ENCODE measurements around the gene ASPRV1. TPM values are rescaled to one million over a fixed set of nuclear protein-coding genes. Genes with fewer than 3 reads are reported as not detected.
"Not testable (repeated sequence)": the region's sequence is repeated elsewhere in the genome, so short reads cannot be mapped to it uniquely, and the experiment has no call there.

Gene ASPRV1
- total RNA-seq, 1 donor from 2014 or later, result 1.3 TPM

DNA sequence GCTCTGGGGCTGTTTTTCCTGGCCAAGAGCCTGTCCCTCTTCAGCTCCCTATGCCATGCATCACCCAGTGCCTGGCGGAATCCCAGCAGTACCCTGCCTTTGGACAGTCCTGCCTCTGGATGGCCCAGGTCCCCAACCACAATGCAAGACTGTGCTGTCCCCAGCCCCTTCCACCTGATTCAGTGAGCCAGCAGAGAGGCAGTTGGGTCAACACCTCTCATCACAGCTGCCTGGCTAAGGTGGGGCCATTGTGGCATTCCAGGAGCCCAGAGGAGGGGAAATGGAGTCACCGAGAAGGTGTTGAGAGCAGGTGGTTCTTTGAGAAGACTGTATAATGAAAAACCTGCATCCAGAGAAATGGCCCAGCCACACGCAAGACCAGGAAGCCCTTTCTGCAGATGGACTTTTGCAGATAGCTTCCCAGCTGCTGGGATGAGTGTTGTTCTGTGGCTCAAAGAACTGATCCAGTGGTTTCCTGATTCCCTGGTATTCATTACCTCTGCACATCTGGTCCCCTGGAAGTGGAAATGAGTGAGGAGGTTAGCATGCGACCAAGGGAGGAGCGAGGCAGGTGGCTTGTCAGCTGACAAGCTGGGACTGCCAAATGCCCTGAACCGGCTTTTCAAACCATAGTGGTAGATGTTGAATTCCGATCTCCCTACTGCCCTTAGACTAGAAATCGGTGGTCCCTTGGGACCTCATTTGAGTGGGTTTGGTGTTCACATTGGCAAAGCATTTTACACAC lies 1.7 kb upstream of the ASPRV1 start:
- intact Hi-C loops (cut with micrococcal nuclease), result no loop called here

DNA sequence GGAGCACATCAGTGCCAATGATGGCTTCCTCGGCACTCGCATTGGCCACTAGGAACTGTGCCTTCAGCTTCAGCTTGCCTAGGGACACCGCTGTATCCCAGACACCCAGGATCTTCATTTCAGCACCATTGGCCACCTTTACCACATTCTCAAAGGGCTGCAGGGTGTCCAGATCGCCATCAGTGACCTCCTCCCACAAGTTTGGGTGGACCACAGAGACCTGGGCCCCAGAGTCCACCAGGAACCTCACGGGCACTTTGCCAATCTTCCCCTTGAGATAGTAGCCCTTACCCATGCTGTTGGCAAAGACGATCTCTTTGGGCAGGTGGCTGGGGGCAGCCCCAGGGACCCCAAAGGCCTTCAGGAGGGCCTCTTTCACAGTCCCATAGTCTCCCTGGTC lies 610 bp downstream of the ASPRV1 start:
- intact Hi-C loops (cut with micrococcal nuclease), result no loop called here

DNA sequence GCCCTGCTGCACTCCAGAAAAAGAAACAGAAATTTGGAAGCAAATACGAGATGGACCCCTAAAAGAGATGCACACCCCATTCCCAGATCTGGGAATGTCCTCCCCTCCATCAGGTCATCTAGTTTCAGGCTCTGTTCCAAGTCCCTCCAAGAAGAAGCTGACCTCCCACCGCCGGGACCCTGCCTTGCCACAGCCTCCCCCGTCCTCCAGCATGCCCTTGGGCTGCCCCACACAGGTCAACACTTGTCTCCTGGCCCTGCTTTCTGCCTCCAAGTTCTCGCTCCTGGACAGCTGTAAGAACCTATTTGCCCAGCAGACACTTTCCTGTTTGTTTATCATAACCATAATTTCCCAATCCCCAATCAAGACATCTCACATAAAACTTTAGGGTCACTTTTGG lies 2.0 kb downstream of the ASPRV1 start:
- intact Hi-C loops (cut with micrococcal nuclease), result no loop called here

DNA sequence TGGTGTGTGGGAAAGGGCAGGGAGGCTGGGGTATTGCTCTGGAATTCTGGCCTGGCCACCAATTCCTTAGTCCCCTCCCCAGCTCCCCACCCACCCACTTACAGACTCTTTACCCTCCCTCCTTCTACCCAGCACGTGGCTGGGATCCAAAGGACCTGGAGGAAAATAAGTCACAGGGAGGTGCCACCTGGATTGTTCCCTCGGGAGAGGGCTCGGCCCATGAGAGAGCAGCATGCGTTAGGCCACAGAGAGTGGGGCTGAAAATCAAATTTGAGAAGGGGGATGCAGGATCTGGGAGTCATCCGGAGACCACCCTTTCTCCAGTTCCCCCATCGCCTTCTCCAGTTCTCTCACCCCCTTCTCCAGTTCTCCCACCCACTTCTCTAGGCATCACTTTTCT lies 3.0 kb downstream of the ASPRV1 start:
- intact Hi-C loops (cut with micrococcal nuclease), result no loop called here

DNA sequence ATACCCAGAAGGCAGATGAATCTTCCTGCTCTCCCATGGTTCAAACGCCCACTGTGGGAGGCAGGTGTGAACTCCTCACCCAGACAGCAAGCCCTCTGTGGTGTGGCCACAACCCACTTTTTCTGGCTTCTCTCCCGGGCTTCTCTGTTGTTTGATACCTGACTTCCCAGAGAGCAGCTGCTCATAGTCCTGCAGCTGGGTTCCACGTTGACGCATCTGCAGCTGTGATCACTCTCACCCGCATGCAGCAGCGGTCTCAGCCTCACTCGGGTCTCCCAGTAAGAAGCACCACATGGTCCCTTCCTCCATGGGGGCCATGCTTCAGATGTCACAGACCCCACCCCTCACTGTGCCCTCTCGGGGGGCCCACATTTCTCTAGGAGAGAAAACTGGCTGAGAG lies 3.5 kb downstream of the ASPRV1 start:
- intact Hi-C loops (cut with micrococcal nuclease), result no loop called here

DNA sequence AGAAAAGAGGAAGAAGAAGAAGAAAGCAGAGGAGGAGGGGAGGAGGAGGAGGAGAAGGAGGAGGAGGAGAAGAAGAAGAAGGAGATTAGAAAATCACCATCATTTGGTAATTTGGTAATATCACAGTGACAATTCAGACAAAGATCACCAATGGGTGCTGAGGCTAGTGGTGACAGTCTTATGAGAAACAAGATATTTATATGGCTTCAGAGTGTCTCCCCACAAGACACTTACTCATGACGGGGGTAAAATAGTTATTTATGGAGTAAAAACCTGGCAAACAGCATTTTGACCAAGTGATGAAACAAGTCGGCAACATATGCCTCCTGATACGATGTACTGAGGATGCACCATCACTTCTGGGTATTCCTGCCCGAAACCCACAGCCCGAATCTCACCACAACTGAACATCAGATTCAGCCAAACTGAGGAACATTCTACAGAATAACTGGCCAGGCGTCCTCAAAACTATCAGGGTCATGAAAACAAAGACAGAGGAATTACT lies 4.9 kb downstream of the ASPRV1 start:
- intact Hi-C loops (cut with micrococcal nuclease), result no loop called here

DNA sequence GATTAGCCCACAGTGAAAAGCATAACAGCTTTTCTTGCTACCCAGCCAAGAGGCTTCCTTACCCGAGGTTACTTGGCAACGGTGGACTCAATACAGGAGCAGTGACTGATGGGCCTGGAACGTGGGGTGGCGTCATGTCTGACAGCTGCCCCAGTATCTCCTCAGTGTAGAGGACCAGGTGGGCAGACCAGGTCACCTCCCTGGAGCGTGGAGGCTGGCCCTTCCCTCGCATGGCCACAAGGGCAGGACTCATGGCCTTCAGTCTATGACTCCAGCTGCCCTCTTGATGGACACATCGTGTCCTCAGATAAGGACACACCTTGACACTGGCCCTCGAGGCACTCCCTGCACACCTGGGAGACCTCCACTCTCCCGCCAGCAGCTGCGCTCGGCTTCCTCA lies 6.4 kb downstream of the ASPRV1 start:
- intact Hi-C loops (cut with micrococcal nuclease), result no loop called here

DNA sequence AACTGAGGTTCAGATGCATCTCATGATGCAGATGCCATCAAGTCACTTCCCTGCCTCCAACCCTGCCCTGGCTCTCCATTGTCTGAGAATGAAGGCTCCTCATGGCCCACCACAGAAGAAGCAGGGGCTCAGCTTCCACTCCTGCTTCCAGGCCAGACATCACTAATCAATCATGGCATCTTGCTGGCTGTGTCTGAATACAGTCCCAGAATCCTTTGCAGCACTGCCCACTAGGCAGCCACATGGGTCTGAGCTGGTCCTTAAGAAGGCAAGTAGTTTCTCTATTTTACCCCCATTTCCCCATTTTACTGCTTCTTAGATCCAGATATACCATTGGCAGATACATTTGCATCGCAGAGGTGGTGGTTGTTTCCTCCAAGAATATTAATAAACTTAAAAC lies 7.3 kb downstream of the ASPRV1 start:
- intact Hi-C loops (cut with micrococcal nuclease), result no loop called here

DNA sequence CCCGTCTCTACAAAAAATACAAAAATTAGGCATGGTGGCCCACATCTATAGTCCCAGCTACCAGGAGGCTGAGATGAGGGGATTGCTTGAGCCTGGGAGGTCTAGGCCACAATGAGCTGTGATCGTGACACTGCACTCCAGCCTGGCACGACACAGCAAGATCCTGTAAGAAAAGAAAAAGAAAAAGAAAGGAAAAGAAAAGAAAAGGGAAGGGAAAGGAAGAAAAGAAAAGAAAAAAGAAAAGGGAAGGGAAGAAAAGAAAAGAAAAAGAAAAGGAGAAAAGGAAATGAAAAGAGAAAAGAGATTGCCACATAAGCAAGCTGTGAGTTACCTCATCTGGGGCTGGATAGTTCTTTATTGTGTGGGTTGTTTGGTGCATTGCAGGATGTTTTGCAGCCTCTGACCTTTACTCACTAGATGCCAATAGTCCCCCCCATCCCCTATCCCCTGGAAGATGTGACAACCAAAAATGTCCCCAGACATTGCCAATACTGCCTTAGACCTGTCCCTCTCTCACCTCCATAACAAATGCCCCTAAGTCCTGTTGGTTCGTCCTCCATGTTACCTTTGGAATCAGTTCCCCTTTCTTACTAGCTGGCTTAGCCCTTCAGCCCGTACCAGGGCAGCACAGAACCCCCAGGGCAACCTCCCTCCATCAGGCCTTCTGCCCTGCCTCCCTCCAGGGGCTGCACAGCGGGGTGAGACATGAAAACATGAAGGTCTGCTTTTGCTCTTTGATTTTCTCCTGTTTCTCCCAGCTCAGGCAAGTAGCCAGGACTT lies 8.9 kb downstream of the ASPRV1 start:
- intact Hi-C loops (cut with micrococcal nuclease), result no loop called here

DNA sequence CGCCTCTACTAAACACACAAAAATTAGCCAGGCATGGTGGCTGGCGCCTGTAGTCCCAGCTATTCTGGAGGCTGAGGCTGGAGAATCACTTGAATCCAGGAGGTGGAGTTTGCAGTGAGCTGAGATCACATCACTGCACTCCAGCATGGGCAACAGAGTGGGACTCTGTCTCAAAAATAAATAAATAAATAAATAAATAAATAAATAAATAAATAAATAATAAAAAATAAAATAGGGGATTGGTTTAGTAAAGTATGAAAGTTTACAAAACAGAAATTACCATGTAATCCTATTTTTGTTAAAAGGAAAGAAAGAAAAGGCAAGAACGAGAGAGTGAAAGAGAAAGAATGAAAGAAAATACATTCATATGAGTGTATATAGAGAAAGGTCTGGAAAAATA lies 10.8 kb downstream of the ASPRV1 start:
- intact Hi-C loops (cut with micrococcal nuclease), result not testable (repeated sequence)

DNA sequence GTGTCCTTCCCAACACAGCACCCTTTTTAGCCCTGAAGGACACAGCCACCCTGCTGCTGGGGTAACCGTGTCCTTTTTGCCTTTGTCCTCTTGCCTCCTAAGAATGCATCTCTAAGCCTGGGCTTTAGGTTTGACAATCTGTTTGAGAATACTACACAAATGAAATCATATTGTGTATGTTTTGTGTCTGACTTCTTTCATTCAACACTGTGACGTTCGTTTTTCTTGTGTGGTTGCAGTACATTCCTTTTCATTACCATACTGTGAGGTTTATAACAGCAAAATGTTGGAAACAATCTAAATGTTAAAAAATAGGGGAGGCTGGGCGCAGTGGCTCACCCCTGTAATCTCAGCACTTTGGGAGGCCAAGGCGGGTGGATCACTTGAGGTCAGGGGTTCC lies 11.2 kb downstream of the ASPRV1 start:
- intact Hi-C loops (cut with micrococcal nuclease), result no loop called here

DNA sequence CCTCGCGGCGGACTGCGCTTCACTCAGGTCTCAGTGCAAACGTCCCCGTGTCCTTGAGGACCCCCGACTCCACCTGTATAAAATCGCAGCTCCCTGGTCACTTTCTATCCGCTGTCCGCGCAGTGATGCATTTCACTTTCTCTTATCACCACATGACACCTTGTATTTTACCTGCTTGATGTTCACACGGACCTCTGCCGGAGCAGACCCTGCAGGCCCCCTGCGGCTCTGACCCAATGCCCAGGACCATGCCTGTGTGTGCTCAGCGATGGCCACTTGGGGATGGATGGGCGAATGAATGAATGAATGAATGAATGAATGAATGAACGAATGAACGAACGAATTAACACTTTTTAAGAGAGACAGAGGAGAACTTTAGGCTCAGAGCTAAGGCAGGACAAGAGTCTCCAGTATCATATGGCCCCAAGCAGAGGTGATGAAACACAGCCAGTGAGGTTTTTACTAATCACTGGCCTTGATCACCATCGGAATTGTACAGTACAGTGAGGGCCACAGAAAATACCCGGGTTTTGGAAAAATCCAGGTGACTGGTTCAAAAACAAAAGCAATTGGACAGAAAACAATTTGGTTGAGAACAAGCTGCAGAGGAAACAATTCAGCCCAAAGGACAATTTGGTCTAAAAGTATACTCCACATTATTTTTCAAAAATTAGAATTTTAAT lies 12.3 kb downstream of the ASPRV1 start:
- intact Hi-C loops (cut with micrococcal nuclease), result no loop called here

DNA sequence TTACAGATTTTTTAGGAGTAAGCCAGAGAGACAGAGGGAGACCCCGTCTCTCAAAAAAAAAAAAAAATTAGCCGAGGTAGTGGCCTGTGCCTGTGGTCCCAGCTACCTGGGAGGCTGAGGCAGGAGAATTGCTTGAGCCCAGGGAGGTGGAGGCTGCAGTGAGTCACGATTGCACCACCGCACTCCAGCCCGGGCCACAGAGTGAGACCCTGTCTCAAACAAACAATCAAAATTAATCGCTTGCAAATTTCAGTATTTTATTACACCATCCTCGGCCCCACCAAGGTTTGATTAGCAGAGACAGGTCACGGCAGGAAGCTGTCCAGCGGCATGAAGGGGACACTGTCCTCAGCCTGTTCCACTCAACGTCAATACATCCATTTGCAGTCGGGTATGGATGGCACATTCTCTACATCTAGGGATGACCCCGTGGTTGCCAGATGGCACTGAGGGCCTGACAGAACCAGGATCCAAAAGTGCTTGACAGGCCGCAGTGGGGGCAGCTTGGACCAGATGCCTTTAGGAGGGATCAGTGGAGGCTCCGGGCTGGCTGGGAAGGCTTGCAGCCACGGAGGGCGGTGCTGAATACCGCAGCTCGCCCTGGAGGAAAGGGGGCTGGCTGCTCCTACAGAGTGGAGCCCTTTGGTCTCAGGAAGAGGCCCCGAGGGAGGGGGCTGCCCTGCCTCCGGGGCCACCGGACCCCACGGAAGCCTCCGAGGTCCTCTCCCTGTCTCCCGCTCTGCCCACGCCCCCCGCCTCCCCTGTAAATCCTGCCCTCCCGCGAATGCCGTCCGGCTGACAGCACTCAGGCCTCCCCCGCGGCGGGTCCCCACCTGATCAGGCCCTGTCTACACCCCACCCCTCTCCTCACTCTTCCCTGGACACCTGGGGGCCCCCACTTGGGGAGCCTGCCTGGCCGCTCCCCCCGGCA lies 13.1 kb downstream of the ASPRV1 start:
- intact Hi-C loops (cut with micrococcal nuclease), result no loop called here

DNA sequence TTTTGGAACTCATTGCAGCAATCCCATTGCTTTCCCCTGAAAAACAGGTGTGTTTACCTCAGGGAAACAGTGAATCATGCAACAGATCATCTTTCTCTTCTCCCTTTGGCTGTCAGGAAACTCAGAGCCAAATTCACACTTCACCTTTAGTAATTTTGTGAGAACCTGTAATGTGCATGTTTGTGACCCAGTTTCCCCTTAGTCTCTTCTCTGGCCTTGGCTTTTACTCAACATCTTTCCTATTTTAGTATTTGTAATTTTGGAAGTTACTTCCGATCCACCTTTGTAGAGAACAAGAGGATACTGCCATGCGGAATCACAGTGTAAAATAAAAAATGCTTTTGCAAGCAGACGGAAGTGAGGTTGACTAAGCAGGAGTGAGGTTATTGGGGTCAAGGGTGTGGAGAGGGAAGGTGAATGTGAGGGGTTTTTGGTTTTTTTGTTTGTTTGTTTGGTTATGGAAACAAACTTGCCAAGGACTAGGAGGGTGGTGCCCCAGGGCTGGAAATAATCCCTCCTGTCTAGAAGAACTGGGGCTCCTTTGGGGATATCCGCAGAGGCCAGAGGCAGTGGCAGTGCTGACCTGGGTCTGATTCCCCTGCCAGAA lies 14.0 kb downstream of the ASPRV1 start:
- intact Hi-C loops (cut with micrococcal nuclease), result loop anchor here (2.0 kb wide), 1 partner anchor 33 kb away; the partner anchor contains the start of gene MXD1

DNA sequence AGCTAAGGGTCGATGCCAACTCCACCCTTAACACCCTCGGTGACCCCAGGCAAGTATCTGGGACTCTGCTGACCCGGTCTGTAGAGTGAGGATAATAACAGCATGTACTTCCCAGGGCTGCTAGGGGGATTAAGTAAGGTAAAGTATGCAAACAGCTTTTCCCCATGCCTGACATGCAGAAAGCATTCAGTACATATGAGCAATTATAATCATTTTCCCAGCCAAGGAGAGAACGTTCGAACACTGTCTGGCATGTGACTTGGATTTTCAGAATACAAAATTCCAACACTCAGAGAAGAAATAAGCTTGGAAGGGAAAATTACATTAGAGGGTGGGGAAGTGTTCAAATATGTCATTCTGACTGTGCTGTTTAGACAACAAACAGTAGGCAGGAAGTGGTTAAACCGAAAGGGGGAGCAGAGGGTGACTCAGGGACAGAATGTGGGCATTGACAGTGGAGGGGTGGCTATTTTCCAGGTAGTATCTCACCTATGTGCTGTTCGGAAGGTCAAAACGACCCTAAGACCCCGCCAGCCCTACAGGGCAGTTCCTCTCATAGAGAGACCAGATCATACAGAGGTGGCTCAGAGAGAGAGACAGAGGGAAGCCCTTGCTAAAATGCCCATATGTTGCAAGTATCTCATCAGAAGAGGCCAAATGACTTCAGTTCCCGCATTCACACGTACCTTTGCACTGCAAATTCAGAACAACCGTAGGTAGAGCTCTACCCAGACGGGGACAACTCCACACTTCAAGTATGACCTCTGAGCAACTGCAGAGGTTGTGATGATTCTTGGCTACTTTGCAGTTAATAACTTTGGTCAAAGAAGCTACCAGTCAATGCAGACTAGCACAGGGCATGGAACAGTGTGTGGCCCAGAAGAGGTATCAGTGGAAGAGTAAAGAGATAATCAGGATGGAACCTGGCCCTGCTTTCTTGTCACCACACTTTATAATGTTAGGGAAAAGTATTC lies 14.8 kb downstream of the ASPRV1 start:
- intact Hi-C loops (cut with micrococcal nuclease), result loop anchor here (2.0 kb wide), 1 partner anchor 32 kb away; the partner anchor contains the start of gene MXD1

DNA sequence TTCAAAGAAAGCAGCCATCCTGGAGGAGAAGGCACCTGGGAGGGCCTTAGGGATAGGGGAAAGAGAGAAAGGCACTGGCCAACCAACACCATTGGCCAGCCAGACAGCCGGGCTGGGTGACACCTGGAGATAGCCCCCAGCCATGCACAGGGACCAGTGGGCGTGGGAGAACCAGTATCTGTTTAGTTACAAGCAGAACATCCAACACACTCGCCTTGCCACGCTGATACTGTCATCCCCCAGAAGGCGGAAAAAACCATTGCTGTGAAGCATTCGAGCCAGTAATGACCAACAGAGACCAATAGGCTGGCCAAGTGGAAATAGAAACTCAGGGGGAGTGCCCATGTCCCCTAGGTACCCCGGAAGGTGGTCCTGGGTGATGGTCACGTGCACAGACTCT lies 15.5 kb downstream of the ASPRV1 start:
- intact Hi-C loops (cut with micrococcal nuclease), result loop anchor here (2.0 kb wide), 1 partner anchor 31 kb away; the partner anchor contains the start of gene MXD1

DNA sequence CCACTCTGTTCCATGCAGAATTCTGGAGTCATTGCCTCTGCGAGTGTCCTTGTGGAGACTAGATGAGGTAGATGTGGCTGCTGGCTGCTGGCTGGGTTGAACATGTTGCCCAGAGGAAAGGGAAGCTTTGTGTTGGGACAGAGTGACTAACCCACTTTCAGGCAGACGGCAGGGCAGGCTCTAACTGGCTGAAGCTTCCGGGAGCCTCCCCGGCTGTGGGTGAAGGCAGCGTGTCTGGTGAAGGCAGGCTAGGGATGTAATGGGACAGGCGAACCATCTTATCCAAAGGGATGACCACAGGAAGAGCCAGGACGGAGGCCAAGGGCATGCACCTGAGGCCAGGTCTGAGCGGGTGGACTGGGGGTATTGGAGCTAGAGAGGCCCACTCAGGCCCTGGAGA lies 16.0 kb downstream of the ASPRV1 start:
- intact Hi-C loops (cut with micrococcal nuclease), result no loop called here

DNA sequence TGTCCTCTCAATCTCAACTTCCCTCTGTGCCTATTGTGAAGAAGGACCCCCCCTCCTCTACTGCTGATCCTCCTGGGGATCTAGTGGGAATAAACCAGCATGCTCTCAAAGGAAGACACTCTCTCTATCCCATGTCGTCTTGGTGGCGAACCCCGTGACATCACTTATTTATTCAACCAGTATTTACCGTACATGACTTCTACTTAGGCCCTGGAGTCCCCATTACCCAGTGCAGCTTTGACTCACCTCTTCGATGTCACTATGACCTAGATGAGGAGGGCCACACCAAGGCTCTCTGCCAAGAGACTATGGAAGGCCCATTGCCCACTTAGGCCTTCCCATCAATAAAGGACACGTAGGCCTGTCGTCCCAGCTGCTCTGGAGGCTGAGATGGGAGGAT lies 16.7 kb downstream of the ASPRV1 start:
- intact Hi-C loops (cut with micrococcal nuclease), result no loop called here

DNA sequence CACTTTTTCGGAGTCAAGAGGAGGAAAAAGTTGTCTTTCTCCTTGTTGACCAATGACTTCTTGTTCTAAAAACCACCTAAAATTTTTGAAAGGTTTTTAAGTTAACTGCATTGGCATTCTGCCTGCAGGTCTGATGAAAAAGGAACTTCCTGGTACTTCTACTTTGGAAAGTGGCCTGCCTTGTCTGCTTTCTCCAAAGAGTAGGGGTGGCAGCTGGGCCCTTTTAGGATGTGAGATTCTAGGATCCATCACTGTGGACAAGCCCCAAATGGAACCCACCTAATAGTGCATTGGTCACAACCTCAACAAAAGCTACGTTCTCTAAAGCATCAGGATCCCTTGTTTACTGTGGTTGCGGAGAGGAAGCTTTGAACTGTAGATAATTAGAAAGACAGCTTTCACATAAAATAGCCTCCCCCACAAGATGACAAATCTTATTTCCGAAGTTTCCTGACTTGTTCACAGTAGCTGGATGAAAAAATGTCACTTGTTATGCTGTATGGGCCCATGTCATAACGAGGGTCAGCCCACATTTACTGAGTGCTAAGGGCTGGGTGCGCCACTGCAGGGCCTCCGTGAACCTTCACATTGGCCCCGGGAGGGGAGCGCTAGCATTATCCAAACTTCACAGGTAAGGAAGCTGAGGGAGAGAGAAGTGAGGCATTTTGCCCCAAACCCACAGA lies 17.4 kb downstream of the ASPRV1 start:
- intact Hi-C loops (cut with micrococcal nuclease), result no loop called here

Data from T-helper 2 cell treated with Interferon-gamma antibody and Interleukin-4, amounts not matched to agents 100 ng/mL and 5 ng/mL, for 36 hours (primary cell).